Measurements from ENCODE around the gene SDF4.

SDF4 gene

DNA sequence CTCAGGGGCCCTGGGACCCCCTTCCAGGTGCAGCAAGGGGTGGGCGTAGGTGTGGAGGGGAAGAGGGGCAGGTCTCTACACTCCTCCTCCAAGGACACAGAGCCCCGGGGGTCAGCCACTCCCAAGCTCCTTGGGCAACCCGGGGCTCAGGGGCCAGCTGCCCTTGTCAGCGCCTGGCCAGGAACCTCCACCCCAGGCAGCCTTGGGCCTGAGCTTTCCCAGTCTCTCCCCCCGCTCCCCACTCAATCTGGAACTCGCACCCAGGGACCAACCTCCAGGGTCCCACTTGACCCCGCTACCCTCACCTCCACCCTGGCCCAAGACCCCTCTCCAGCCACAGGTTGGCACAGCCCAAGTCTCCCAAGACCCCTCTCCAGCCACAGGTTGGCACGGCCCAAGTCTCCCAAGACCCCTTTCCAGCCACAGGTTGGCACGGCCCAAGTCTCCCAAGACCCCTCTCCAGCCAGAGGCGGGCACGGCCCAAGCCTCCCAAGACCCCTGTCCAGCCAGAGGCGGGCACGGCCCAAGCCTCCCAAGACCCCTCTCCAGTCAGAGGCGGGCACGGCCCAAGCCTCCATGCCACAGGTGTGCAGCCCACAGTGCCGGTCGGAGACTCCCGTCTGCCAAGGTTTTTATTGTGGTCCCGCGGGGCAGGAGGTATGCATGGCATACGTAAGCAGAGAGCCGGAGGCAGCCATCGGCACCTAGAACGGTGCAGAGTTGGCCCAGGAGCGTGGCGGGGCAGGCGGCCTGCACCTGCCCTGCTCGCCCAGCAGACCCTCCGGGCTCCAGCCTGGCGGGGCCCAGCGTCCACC lies 20.9 kb downstream of the SDF4 start:
- DNase-seq: no peak

DNA sequence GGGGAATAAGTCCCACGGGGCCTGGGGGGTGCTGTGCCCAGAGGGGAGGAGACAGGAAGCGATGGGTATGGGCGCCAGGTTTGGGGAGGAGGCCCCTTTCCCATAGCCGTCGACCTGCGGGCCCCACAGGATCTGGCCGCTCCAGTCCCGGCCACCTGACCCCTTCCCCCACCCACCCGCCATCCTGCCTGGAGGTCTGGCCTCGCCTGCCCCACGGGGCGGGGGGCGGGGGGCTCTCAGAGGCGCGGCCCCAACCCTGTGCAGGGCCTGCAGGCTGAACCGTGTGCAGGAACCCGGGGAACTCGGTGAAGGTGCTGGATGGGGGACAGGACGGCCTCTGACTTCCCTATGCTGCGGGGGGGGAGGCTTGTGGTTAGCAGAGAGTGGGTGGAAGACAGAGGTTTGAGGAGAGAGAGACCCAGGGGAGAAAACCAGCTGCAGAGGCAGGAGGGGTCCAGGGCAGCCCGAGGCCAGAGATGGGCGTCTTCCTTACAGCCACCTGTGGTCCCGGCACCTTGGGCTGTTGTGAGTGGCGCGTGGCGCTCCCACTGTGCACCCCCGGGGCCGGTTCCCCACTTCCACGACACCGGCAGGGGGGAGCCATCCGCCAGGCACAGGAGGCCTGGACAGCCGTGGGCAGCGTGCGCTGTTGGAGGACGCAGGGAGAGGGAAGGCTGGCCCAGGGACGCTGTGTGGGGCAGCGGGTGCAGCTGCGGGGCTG lies 22.9 kb downstream of the SDF4 start:
- DNase-seq: peak; percentile 17 to 45

DNA sequence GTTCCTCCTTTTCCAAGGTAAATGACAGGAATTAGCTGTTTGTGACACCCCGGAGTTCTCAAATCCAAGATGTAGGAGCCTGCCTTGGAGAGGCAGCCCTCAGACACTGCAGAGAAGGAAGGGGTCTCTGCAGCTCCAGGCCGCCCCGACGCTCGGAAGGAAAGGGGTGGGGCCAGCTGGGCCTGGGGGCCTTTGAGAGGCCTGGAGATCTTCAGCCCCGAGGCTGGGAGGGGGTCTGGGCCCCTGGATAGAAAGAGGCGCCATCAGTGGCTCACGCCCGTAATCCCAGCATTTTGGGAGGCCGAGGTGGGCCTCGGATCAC lies 24.3 kb downstream of the SDF4 start:
- DNase-seq: no peak

DNA sequence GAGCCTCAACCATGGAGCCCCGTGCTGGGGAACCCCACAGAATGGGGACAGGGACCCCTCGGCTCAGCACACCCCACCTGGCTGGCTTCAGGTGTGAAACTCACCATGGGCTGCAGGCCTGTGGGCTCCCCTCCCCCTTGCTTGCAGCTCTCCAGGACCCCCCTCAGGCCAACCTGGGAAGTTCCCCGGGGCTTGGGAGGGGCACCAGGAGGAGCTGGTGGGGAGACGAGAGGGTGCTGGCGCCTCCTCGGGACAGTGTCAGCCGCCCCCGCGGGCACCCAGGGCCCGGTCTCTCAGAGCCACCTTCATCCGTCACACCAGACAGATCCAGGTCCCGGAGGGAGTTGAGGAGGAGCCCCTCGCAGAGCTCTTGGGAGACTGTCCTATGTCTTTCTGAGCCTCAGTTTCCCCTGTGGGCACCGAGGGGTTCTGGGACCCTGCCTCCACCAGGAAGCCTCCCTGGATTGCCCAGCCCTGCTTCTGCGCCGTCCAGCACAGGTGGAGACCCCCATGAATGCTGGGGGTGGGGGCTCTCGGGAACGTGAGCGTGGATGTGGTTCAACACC lies 24.8 kb downstream of the SDF4 start:
- DNase-seq: no peak

DNA sequence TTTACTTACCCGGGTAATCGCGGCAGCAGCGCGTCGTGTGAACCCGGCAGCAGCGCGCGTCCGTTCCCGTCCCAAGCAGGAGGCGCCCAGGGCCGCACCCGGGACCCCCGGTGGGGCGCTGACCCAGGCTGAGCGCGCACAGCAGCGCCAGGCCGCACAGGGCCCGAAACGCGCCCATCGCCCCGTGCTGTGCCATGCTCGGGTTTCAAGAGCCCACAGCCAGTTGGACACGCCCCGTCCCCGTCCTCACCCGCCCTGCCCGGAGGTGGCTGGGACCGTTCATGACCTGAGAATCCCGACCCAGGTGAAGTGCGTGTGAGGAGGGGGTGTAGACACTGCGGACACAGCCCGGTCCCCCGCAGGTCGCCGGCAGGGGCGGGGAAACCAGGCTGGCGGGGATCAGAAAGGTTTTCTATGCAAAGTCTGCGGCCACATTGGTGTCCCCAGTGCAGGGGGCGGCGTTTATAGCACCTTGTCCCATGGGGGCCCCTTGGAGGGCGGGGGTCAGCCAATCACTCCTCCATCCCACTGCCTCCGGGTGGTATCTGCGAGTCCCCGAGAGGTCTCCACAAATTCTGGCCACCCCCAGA lies 25.3 kb downstream of the SDF4 start, which contains the start of gene TNFRSF18:
Gene TNFRSF18 (minus strand): TSS at position 217 of the 590 bp plus-strand sequence. CDS start 21 bp downstream, at position 196.
- no peak for DNase-seq

DNA sequence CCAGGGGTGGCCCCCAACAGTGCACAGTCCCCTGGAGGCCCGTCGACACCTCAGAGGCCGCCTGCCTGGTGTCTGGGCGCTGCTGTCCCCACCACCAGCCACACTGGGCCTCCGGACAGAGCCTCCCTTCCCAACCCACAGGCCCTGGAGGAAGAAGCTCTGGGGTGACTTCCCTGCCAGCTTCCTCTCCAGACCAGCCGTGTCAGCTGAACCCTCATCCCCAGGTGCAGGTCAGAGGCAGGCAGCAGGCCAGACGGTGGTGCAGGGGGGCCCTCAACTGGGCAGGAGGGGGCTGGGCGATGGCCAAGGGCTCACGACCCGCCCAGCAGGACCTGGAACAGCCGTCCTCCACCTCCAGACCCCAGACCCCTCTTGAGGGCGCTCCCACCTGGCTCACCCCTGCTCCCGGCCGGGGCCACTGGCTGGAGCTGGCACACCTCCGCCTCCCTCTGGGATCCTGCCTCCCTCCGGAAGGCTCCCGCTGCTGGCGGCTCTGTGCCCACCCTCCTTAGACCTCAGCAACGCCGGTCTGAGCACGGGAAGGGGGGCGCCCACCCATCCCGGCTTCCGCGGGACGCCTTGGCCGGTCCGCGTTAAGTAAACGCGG lies 25.9 kb downstream of the SDF4 start:
- DNase-seq: peak in 1 of 2 experiments; percentile 6

DNA sequence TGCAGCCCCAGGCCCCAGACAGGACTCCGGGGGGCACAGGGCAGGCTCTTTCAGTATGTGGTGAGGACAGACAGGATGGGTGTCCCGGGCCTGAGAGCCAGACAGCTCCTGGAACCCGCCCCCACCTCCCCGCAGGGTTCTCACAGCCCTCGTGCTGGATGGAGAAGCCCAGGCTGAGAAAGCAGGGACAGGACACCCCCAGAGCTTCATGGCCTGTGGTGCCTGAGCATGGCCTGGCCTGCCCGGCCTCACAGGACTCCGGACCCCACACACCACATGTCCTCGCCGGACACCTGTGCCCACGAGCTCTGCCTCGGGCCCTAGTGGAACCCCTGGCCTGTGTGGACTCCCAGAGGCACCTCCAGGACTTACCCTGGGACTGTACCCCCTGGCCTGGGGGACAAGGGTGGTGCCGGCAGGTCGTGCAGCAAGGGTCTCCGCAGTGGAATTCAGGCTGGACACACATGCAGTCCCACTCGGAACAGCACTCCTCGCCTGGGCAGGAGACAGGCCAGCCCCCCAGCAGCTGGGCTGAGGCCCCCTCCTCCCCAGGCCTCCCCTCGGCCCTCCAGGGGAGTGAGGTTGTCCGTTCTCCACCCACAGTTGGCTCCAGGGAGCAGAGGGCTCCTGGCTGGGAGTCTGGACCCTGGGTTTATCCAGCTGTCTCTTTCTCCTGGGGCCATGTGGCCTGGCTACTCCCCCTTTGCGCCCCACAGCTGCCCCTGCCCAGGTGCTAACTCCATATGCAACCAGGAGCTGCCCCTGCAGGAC lies 26.6 kb downstream of the SDF4 start:
- no peak for DNase-seq

DNA sequence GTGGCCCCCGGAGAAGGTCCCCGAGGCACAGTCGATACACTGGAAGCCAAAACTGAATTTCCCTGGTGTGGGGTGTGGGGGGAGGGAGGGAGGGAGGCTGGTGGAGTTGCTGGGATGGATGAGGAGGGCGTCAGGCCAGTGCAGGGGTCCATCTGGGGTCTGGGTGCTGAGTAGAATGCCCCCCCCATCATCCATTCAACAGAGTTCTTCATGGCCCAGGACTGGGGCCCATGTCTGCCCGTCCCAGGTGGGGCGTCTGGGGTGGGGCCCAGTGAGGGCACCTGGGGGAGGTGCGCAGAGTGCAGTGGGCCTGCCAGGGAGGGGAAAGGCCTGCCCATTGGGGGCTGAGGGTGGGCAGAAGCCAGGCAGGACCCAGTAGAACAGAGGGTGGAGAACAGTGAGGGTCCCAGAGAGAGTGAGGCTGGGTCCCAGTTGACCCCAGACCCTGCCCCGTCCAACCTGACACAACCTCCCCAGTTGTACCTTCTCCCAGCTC lies 27.3 kb downstream of the SDF4 start:
- no peak for DNase-seq

DNA sequence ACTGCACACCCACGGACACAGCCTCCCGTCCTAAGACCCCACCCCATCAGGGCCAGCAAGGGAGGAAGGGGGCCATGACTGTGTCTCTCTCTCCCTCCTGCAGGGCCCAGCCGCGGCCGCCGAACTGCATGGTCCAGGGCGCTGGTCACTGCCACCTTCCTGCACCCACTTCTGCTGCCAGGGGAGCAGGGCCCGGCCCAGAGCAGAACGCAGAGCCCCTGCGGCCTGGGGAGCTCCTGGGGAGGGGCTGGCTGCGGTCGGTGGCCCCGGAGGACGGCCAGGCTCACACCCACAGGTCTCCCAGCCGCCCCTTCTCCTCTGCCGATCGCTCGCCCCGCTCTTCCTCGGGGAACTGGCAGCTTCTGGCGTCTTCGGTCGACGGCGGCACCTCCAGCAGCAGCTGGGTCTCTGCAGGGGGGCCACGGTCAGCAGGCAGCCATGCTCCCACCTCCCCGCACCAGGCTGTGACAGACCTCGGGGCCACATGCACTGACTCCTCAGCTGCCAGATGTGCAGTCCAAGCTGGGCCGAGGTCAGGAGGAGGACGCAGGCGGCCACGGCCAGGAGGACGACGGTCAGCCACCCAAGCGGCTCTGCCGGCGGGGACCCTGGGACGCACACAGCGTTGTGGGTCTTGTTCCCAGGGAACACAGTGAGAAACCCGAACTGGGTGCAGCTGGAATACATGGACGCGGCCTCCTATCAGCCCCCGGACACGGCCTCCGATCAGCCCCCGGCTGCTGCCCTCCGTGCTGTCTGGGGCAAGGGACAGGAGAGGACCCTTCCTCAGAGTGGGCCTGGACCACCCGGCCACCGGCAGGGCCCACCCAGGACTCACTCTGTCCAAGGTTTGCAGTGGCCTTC lies 28.0 kb downstream of the SDF4 start:
- DNase-seq: no peak

DNA sequence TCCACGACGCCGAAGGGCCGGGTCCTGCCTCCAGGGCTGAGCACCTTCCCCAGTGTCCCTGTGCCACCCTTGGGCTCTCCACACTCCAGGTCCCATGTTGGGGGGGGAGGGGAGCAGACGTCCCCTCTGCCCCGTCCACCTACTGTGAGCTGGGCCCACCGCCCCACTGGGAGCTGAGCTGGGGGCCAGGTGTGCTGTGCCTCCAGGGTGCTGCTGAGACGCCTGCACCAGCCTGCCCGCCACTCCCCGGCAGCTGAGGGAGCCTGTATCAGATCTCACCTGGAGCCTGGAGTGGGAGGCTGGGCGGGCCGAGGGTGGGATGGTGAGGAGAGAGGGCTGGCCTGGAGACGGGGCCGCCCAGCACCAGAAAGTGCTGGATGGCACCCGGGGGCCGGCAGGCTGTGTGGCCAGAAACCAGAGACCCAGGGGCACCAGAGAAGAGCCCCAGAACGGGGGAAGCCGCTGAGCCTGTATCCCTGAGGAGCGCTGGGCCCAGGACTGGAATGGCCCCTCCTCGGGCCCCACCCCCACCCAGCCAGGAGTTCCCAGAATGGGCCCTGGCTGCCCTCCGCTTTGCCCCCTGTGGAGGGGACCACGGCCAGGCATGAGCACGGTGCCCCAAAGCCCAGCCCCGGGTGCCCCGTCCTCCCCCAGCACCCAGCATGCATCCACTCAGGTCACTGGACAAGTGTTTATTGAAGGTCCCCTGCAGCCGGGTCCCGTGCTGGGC lies 28.8 kb downstream of the SDF4 start:
- no peak for DNase-seq

DNA sequence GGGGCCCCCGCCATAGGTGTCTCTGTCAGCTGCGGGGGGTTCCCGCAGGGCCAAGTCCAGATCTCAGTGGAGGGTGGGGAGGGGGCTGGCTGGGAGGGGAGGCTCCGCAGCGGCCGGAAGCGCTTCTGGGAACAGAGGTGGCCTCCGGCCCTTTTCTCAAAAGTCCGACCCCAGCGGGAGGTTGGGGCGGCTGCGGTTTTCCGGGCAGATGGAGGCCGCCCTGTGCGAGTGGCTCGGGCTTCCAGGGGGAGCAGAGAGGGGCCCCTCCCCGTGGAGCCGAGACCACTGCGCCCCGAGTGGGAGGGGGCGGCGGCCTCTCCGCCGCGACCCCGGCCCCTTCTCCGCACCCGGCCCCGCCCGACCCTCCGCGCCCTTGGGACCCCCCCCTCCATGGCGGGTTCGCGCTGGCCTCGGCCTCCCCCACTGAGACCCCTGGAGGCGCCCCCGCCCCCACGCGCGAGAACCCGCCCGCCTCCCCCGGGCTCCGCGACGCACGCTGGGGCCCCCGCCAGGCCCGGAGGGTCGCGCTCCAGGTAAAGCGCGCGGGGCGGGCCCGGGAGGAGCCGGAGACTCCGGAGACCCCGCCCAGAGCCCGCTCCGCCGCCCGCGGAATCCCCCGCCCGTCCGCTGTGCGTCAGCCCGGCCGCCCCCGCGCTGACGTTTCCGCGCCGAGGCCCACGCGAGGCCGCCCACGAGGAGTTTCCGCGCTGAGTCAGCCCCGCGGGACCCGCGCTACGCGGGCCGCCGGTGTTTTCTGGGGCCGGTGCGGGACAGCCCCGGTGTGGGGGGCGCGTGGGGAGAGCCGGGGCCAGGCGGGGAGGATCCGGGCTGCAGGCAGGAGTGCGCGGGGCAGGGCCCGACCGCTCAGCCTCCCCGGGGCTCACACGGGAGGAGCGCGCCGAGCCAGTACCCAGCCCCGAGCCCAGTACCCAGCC lies 30.7 kb downstream of the SDF4 start:
- DNase-seq: no peak

DNA sequence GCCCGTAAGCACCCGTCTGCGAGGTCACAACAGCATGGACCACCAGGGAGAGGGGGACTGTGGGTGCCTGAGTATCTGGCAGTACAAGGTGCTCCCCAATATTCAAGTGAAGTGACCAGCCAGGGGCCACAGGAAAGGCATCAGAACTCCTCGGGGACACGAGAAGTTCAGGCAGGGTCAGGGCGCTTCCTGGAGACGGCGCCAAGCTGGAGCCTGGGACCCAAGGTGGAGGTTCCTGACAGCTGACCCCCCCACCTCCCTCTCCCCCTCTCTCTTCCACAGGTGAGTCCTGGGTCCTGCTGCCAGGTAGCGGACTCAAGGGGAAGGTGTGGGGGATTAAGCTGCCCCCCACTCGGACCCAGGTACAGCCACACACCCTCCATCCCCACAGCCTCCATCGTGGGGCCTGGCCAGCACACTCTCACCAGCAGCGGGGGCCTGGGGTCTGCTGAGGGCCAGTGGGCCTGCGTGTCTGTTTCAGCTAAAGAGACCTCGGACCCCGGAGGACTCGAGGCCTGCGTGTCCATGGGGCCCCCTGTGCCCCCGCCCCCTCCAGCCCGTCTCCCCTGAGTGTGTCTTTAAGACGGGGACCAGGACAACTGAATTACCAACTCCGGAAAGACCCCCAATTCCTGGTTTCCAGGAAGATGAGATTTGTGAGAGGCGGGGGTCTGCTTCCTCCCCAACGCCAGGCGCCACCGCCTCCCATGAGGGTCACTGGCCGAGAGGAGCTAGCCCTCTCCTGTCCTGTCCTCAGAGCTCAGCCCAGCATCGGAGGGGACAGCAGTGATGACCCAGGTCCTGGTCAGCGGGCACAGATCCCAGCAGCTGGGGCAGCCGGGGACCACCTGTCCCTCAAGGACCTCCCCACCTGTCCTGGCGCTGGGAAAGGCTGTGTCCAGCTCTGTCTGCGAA lies 31.6 kb downstream of the SDF4 start:
- DNase-seq: no peak

DNA sequence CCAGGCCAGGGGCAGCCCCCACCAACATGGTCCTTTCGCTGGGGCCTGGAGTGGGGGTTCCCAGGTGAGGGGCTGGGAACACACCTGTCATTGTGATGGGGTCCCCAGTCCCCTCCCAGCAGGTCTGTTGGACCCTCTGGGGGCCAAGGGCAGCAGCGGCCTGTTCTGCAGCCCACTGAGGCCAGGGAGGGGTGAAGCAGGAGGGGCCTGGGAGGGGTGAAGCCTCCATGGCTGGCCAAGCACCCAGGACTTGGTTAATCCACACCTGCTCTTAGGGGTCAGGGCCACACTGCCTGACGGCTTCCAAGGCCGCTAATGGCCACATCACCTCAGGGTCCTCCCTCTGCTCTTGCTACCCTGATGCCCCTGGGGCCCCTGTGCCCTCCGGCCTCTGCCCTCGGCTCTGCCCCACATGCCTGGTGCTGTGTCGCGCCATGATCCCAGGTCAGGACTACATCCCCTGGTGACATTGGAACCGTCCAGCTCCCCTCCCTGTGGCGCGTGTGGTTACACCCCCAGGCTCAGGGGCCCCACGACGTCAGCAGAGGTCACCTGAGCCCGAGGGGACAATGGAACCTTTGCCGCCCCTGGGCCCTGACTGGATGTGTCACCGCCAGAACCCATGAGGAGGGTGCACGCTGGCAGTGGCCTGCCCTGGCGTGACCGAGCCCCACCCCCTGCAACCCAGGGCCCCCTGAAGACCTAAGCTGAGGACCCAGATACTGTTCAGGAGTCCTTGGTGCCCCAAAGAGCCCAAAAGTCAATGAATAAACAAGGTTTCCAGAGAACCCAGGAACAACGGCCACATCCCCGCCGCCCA lies 32.5 kb downstream of the SDF4 start:
- no peak for DNase-seq

DNA sequence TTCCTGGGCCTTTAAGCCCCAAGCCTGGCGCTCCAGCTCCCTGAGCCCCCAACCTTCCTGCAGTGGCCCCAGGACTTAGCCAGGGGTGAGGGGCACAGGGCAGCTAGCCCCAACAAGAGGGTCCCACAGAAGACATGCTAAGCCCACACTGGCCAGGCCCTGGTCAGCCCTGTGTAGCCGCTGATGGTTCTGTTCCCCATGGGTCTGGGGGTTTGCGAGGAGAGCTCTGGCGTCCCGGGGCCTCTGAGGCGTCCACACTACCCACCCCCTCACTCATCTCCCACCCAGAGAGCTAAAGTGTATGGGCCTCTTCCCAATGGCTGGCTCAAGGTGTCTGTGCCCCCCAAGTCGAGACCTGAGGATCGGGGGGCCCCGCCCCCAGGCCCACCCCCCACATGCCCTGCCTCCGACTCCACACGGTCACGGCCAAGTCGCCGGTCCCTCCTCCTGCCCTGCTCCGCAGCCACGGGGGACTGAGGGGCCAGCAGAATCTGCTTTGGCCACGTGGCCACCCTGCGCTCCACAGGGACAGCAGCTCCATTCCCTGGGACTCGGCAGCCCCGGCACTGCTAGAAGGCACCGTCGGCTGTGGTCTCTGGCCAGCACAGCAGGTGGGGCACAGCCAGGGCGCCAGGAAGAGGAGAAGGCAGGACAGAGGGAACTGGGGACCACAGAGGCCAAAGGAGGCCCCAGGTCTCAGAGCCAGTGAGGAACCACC lies 33.2 kb downstream of the SDF4 start:
- DNase-seq: no peak

DNA sequence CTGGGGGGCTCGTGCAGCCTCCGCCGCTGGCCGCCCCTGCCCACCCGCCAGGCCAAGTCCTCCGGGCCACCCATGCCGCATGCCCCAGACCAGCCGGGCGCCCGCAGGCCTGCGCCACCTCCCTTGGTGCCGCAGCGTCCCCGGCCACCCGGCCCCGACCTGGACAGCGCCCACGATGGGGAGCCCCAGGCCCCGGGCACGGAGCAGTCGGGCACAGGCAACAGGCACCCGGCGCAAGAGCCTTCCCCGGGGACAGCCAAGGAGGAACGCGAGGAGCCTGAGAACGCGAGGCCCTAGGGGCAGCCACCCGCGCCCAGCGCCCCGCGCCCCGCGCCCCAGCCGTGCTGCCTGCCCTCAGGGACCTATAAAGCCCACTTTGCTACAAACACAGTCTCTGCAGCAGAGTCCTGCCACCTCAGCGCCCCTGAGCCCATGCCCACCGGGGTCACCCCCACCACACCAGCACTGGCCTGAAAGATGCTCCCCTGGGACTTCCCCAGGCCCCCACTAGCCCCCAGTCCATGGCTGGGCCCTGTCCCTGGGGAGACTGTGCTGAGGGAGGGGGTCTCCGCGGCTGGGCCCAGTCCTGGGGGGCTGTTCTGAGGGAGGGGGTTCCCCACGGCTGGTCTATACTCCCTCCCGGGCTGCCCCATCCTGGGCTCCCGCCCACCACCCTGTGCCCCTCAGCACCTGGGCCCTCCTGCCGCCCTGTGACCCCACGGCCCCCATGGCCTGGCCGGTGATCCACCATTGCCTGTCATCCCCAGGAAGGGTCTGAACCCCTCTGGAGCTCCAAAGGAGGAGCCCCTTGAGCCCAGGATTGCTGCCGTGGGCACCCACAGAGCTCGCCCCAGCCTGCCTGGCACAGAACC lies 34.0 kb downstream of the SDF4 start:
- DNase-seq: no peak

DNA sequence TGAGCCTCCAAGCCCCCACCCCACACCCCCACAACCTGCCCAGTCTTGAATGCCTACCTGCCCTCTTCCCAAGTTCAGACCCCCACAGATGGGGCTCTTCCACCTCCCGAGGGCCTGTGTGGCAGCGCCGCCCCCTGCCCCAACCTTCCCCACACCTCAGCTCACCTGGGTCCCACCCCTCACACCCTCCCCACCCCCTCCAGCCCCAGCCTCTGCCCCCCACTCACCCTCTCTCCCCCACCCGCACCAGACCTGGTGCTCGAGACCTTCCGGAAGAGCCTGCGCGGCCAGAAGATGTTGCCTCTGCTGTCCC lies 34.7 kb downstream of the SDF4 start:
- no peak for DNase-seq

Measured in AML-193 (cell line).